Skin epidermis (tissue), 12 donors: ENCODE measurements around the gene ZNF385C.
A peak's percentile ranks its signal among the peaks of the same experiment; 100 is the strongest.
"Not testable (repeated sequence)": the region's sequence is repeated elsewhere in the genome, so short reads cannot be mapped to it uniquely, and the experiment has no call there.

Source experiments
- H3K27ac ChIP-seq, 21 experiments: fragments of 200-600 bp; sonication (generic) in 11 of 21; one replicate each; pipeline ENCODE4 v1.5.0; 2020; ENCODE audit warnings: mild to moderate bottlenecking in 3 of 21, inconsistent platforms in 2 of 21, moderate library complexity in 2 of 21
- H3K4me3 ChIP-seq, 7 experiments: fragments of 200-600 bp; sonication (generic) in 2 of 7; one replicate each; pipeline ENCODE4 v1.5.0; 2020; ENCODE audit warnings: inconsistent platforms in 2 of 7, mild to moderate bottlenecking in 2 of 7, moderate library complexity in 1 of 7

Gene ZNF385C

DNA sequence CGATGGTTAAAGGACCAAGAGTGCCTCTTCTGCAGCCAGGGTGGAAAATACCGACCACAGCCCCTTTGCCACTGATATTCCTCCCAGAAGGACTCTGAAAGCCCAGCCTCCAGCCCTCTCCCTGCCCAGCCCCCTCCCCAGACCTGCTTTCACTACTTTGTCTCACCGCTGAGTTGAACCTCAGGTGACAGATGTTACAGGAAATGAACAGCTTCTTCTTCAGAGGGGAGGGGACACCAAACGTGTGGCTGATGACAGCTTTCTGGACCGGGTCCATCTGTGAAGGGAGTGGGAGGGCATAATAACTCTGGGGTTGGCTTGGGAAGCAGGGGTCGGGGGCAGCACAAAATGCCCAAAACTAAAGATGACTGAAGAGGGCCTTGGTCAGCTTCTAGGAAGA, 64.2 kb downstream of the ZNF385C start:
- H3K27ac ChIP-seq: no peak overlapping the region
- H3K4me3 ChIP-seq: no peak overlapping the region

DNA sequence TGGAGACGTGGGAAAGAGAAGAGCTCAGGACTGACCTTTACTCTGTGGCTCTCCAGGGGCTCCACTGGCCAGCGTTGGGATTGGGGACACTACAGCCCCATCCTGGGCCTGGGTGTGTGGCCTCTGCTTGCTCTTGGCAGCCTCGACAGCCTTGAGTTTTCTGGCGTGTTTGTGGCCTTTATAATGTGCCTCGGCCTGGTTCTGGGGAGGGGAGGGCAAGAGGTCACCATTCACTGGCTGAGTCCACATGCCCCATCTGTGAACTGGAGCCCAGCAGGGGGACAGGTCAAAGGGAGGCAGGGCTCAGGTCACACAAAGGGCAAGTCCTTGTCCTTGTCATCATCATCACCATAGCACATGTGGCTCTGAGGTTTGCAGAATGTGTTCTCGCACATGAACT, 66.7 kb downstream of the ZNF385C start:
- H3K4me3 ChIP-seq: no peak overlapping the region
- no peak overlapping the region for H3K27ac ChIP-seq

DNA sequence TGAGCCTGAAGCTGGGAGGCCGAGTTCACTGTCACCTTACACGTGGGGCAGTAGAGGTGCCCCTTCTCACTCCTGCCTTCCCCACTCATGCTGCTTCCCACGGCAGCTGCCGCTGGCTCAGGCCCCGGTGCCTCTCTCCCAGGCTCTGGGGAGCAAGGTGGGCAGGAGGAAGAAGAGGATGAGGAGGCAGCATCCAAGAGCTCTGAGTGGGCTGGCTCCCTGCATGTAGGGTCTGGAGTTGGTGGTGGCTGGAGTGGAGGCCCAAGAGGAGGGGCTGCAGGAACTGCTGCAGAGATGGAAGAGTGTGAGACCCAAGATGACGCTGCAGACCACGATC, 69.5 kb downstream of the ZNF385C start:
- Histone ChIP-seq H3K4me3 (no peak overlapping the region), H3K27ac (no peak overlapping the region)

DNA sequence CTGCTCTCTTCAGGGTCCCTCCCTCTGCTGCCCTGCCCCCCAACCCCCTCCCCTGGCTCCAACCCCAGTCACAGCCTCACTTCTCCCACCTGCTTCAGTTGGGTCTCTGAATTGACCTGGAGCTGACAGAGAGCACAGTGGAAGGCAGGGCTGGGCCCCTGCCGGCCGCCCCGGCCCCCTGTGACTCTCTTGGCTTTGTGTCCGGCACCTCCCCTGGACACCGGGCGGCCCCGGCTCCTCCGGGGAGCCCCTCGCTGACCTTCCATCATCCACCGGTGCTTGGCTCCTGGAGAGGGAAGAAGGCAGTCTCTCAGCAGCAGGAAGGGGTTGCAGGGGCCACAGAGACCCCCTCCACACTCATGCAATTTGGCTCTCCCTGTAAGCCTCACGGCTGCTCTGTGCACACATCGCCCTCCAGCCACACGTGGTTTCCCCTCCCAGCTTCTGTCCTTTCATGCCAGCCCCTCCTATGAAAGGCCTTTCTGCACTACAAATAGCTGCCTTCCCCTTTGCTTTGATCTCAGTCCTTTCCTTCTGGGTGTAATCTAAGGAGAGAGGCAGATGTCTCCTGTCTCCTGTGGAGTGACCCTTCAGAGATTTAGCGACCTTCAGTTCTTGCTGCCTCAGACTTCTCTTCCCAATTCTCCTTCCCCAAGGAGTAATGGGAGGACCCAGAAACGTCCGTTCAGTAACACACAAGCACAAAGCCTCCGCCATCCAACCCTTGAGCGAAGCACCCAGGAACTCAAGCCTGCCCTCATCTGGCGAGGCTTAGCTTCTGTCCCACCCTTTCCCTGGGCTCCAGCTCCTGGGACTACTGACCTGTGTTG, 70.1 kb downstream of the ZNF385C start:
- Histone ChIP-seq H3K4me3 (no peak overlapping the region), H3K27ac (no peak overlapping the region)

DNA sequence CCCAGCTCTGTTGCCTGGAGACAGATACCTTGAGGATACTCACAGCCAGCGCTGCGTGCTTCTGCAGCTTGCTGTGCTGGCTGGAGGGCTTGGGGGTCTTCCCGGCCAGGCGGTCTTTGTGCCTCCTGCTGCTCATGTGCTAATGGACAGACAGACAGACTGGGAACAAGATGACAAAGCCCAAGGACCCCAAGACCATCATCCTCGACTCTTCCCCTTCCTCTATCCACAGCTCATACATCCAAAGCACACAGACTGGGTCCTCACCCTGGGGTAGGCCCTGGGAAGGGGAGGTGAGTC, 70.7 kb downstream of the ZNF385C start:
- H3K4me3 ChIP-seq: no peak overlapping the region
- no peak overlapping the region for H3K27ac ChIP-seq

DNA sequence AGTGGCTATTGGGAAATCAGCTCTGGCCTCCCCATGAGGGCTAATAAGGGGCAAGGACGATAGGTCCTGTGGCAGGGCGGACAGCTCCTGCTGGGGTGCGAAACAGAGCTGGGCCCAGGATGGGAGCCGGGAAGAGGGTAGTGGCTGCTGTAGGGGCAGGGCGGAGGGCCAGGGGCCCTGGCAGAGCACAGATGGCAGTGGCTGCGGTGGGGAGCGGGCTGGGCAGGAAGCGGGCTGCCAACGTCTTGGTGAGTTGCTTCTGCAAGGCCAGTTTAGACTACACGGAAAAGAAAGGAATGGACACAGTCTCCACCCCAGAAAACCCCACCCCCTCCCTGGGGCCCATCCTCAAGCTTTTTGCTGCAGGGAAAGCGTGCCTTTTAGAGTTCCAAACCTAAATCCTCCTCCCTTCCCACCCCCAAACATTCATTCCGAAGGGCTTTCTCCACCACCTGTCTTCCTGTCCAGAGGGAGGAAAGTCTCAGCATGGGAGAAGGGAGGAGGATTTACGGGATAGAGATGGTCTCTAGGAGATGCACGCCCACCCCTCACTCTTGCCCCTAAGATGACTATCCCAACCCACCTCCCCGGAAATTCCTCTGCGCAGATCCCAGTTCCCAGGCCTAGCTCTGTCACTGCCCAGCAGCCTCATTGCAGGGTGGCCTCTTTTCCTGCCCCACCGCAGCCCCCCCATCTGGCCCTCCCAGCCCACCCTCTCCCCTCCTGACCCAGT, 71.2 kb downstream of the ZNF385C start:
- Histone ChIP-seq H3K4me3 (no peak overlapping the region), H3K27ac (no peak overlapping the region)

DNA sequence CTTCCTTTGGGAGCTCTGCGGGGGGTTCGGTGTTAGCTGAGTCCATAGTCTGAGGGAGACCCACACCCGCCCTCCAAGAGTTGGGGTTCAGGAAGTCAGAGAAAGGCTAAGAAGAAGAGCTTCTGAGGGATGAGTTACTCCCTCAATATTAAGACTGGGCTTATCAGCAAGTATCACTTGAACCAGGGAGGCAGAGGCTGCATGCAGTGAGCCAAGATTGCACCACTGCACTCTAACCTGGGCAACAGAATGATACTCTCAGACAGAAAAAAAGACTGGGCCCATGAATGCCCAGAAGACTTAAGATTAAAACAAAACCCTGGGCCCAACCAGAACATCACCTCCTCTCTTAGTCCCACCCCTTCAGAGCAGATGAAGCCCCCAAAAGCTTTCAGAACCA, 72.3 kb downstream of the ZNF385C start:
- no peak overlapping the region for H3K4me3 ChIP-seq
- peak overlapping the region in 1 of 21 experiments; percentile 28 for H3K27ac ChIP-seq

DNA sequence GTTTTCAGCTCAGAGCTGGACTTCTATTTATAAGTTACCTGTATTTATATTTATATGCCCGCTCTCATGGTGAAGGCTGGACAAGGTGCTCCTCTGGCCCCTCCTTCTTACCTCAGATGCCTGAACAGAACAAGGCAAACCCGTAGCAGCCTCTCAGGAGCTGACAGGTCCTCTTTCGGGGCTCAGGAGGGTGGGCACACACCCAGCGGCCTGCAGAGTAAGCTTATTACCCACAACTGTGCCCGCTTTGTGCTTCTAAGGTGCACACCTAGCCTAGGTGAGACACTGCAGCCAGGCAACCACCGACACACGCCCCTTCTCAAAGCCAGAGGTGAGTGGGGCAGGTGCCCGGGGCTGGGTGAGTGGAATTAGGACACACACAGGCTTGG, 73.1 kb downstream of the ZNF385C start:
- peak overlapping the region in 9 of 21 experiments; percentile 17 to 74 (median 40) for H3K27ac ChIP-seq

DNA sequence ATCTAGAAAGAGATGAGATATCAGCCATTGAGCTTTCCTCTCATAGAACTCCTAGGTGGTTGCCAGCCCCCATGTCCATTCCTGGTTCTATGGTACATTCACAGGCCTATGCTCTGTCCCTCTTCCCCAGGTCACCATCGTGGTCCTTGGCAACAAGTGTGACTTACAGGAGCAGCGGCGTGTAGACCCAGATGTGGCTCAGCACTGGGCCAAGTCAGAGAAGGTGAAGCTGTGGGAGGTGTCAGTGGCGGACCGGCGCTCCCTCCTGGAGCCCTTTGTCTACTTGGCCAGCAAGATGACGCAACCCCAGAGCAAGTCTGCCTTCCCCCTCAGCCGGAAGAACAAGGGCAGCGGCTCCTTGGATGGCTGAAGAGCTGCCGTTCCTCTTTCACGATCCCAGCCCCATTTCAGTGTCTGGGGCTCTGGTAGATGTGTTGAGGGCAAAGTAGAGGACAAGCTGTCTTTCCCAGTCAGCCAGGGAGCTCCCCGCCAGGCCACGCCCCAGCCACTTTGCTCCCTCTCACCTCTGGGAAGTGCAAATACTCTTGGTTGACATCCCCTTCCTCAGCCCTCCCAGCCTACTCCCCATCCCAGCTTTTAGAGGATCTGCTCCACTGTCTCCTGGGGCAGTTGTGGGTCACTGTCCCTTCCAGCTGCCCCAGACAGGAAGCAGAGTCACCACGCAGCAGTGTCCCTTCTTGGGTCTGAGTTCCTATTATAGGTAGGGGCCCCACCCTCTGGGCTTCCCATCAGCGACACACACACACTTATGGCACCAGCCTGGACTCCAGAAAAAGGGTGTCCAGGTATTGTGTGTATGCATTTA, 74.5 kb downstream of the ZNF385C start:
- Histone ChIP-seq H3K4me3 (no peak overlapping the region), H3K27ac (peak overlapping the region in 16 of 21 experiments; percentile 11 to 74 (median 58))

More for the DNA sequence above, 73.1 kb downstream of the ZNF385C start:
- H3K4me3 ChIP-seq: no peak overlapping the region

DNA sequence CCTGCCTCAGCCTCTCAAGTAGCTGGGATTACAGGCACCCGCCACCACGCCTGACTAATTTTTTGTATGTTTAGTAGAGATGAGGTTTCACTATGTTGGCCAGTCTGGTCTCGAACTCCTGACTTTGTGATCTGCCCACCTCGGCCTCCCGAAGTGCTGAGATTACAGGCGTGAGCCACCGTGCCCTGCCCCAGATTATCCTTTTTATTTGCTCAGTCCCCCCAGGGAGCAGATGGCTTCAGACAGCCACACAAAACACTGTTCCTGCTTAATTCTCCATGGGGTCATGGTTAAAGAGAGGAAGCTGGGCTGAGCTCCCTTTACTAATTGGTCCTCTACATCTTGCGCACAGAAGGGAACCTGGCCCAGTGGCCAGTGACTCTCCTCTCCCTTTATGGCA, 77.4 kb downstream of the ZNF385C start:
- H3K27ac ChIP-seq: peak overlapping the region in 11 of 21 experiments; percentile 87 to 96 (median 92)

DNA sequence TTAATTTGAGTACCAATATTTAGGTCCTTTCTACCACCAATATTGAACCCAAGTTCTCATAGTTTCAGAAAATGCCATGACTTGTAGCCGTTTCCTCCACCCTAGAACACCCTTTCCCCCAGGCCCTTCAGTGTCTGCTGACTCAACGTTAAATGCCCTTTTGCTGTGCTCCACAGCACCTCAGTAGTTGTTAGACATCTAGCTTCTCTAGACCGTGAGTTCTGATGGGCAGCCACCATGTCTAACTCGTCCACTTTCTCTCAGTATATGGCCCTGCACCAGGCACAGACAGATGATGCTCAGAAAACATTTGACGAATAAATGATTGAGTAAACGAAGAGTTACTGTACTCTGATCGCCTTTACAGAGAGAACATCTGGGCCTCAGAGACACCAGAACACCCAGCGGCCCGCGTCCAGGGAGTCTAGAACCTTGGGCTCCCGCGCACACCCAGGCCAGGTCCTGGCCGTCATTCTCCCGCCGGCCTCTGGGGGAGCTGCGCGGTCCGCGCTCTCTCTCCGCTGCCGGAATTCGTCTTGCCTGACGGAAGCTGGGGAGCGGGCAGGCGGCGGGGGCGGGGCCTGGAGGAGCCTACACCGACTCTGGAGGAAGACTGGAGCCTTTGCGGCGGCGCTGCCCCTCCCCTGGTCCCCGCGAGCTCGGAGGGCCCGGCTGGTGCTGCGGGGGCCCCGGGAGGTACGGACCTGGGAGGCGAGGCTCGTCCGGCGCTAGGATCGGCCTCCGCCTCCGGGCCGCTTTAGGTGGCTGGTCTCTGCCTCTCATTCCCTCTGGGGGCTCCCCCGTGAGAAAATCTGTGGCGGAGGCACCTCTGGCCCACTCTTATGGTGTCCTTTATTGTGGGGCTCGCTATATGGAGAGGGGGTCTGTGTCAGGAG, 78.5 kb downstream of the ZNF385C start, which contains the start of gene NKIRAS2:
TSS of gene NKIRAS2 (plus strand) at position 582 of the 896 bp plus-strand sequence. CDS start 1,488 bp downstream, outside the sequence.
- peak within 1 kb of the TSS; percentile 70 to 96 (median 92) for H3K27ac ChIP-seq

More for the DNA sequence above, 77.4 kb downstream of the ZNF385C start:
- peak overlapping the region in 6 of 7 experiments; percentile 59 to 95 (median 84) for H3K4me3 ChIP-seq

DNA sequence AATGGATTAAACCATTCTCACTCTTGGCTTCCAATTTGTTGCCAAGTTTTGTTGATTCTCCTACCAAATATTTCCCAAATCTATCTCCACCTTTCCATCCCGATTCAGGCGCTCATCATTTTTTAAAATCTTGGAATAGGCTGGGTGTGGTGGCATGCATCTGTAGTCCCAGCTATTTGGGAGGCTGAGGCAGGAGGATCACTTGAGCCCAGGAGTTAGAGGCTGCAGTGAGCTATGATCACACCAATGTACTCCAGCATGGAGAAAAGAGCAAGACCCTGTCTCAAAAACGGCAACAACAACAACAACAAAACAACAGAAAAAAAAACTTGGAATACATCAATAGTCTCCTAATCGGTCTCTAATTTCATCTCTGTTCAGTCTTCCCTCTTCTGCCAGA, 79.3 kb downstream of the ZNF385C start:
- peak overlapping the region in 1 of 21 experiments; percentile 26 for H3K27ac ChIP-seq

More for the DNA sequence above, 78.5 kb downstream of the ZNF385C start, which contains the start of gene NKIRAS2:
- peak within 1 kb of the TSS; percentile 59 to 95 (median 83) for H3K4me3 ChIP-seq

DNA sequence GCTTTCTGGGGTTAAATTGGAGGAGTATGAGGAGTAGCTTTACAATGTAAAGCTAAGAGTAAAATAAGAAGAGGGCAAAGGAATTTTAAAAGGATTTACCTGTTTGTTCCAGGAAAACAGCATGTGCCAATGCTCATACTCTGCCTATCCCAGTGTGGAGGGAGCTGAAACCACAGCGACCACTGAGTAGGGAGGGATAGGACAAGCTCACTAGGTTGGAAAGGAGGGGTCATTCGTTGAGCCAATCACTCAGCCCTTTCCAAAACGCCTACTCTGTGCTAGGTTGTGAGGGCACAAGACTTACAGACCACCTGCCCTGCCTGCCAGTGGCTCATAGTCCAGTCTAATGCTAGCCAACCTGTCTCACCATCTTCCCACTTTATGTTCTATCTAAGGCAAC, 79.9 kb downstream of the ZNF385C start:
- peak overlapping the region in 17 of 21 experiments; percentile 88 to 99 (median 96) for H3K27ac ChIP-seq
- H3K4me3 ChIP-seq: peak overlapping the region in 5 of 7 experiments; percentile 79 to 96 (median 94)

More for the DNA sequence above, 79.3 kb downstream of the ZNF385C start:
- H3K4me3 ChIP-seq: no peak overlapping the region

DNA sequence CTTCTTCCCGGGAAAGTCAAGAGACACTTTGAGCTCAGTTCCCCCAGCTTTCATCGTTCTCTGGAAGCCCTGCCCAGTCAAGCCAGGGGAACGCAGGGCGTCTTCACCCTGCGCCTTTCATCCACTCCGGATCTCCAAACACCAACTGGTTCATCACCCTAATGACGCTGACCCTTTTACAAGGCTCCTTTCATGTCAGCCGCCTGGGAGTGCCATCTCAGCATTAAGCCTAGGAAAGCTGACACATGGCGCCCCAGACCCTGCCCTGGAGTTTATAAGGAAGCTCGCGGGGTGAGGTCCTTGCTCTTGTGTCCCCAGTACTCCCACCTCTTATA, 80.4 kb downstream of the ZNF385C start:
- H3K27ac ChIP-seq: peak overlapping the region; percentile 51 to 99 (median 94)
- H3K4me3 ChIP-seq: peak overlapping the region; percentile 69 to 99 (median 94)

DNA sequence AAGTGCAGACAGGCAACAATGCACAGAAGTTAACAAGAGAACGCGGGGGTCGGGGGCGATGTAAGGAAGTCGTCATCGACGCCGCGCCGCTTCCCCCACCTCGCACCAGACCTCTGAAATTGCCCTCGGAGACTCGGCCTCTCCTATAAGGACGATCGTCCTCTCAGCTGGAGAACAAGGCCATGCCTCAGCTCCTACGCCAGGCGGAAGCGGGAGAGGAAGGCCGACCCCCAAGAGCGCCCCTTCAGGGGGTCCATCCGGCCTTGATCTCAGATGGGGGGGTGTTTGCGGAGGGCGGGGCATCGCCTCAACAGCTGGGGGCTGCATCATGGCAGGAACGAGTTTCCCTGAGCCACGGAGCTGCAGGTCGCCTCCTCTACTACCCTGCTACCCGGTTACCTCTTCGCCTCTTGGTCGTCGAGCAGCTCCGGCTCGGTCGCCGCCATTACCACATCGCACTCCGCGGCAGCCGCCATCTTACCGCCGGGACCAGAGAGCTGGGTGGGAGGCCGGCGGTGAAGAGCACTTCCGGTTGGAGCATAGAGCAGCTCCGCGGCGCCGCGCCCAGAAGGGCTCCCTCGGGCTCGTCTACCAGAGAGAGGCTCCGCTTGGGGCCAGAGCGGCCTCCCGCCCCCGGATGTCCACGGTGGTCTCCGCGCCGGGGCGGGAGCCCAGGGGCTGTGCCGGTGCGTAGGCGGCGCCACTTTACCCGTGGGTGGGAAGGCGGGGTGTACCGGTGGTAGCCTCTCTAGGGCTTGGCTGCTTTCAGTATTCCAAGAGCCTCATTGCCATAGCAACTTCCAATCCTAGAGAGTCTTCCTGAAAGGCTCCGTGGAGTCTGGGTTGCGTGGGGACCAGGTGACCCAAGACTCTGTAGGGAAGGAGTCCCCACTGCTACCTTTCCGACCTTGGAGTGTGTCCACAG, 81.1 kb downstream of the ZNF385C start, which contains the start of gene DNAJC7:
TSS of gene DNAJC7 (minus strand) at position 499 of the 925 bp plus-strand sequence. CDS start at position 476, 23 bp downstream.
- Histone ChIP-seq H3K4me3 (peak within 1 kb of the TSS; percentile 69 to 99 (median 94)), H3K27ac (peak within 1 kb of the TSS; percentile 51 to 99 (median 94))

DNA sequence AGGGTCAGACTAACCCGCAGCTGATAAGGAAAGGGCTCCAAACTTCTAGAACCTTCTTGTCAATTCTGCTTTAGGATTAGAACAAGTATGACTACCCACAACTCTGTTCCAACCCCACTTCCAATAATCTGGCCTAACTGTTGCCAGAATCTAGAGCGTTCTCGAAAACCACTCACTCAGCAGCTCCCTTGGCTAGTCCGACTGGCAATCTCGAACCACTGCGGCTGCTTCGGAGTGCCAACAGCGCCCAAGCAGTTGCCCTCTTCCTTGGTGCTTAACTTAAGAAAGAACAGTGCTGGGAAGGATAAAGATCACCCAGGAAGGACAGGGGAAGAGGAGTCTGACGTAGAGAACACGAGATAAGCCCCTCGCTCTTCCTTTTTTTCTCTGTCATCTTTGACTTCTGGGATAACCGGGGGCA, 81.9 kb downstream of the ZNF385C start:
- Histone ChIP-seq H3K4me3 (peak overlapping the region; percentile 69 to 99 (median 94)), H3K27ac (peak overlapping the region; percentile 51 to 99 (median 94))

DNA sequence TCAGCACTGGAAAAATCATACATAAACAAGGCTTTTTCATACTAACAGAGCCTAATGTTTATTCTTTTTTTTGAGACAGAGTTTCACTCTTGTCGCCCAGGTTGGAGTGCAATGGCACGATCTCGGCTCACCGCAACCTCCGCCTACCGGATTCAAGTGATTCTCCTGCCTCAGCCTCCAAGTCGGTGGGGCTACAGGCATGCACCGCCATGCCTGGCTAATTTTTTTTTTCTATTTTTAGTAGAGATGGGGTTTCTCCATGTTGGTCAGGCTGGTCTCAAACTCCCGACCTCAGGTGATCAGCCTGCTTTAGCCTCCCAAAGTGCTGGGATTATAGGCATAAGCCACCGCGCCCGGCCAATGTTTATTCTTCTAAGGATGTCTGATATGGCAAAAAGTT, 84.5 kb downstream of the ZNF385C start:
- H3K4me3 ChIP-seq, H3K27ac ChIP-seq: not testable (repeated sequence)

DNA sequence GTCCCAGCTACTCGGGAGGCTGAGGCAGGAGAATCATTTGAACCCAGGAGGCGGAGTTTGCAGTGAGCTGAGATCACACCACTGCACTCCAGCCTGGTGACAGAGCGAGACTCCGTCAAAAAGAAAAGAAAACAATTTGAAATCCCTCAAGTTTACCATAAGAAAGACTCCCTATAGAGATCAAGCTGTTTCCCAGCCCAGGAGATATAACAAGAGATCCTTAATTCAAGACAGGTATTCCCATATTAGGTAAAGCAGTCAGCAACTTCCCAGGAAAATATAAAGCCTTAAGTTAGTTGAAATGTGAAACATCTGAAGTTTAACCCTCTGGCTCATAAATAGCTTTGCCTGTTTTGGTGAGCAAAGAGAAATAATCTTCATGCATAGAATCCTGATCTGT, 85.9 kb downstream of the ZNF385C start:
- peak overlapping the region in 2 of 21 experiments; percentile 12 to 23 for H3K27ac ChIP-seq

More for the DNA sequence above, 85.9 kb downstream of the ZNF385C start:
- H3K4me3 ChIP-seq: not testable (repeated sequence)
